ENCODE data around the gene NRCAM.

NRCAM gene

DNA sequence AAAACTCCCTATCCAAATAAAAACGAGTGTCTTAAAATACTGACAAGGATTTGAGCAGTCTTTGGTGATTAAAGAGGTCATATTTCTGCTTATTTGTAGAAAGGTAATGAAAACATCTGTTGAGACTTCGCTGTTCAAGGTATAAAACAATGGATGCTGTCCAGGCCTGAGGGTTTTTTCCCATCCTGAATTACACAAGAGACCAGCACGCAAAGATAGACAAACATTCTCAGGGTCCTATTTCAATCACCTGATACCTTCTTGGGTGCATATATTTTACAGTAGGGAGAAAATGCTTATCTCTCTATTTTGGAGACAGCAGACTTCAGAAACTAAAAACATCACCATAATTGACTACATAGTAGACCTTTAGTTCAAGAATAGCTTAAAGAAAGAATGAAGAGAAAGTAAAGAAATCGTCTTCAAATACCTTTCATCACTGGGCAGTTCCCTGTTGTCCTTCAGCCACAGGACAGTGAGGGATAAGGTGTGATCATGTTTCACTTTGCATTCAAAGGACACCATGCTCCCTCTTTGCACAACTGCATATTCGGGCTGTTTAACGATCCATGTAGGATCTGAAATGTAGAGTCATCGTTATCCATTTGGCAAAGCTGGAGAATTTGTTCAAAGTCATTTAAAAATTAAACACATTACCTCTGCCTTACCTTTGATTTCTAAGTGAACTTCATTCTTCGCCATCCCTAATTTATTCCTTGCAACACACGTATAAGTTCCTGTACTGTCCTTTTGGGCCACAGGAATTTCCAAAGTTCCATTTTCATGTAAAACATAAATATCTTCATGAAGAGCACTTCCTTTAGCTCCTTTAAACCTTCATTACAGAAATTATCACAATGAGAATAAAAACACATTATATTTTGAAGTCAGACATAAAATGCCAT, 262.4 kb downstream of the NRCAM start:
- peak; percentile 3 for DNase-seq

DNA sequence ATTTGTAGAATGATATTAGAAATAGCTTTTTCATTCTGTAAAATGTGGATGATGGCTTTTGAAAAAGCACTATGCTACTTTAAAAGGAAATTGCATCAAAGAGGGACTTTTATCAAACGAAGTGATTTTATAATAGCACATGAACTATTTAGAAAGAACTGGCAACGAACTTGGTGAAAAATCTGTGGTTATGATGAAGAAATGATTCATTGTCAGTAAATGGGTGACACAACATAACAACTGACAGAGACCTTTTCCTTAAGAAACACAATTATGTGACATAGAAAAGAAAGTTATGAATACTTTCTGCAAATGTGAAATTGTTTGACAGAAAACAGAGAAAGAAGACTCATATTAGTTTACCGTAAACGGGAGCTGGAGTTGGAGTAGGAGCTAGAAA, 265.3 kb downstream of the NRCAM start:
- no peak for DNase-seq

DNA sequence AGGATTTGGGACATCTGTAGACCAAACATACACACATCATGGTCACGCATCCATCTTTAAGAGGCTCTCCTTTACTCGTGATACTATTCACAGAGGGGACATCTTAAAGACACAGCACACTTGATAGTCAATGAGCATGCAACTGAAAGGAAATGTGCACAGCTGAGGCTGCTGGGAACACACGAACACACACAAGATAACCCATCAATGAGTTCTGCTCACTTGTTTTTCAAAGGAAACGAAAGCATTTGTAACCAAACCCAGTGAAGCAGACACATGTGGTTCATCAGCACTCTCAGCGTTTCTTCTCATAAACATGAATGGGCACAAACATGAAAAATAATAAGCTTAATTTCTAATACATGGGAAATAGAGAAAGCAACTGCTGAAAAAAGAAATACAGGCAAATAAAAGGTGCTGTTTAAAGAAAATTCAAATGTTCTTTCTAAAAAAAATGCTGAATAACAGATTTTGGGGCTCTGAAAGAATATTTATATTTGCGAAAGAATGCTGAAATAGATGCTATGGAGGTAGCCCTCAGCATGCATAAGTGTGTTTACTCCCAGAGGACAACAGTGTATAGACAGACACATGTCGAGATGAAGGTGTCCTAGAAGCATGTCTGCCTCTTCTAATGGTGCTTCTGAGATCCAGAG, 266.4 kb downstream of the NRCAM start:
- no peak for DNase-seq

GRCh38 chr7:108188724-108189123, 267.5 kb downstream of the NRCAM start:
- DNase-seq = no peak

DNA sequence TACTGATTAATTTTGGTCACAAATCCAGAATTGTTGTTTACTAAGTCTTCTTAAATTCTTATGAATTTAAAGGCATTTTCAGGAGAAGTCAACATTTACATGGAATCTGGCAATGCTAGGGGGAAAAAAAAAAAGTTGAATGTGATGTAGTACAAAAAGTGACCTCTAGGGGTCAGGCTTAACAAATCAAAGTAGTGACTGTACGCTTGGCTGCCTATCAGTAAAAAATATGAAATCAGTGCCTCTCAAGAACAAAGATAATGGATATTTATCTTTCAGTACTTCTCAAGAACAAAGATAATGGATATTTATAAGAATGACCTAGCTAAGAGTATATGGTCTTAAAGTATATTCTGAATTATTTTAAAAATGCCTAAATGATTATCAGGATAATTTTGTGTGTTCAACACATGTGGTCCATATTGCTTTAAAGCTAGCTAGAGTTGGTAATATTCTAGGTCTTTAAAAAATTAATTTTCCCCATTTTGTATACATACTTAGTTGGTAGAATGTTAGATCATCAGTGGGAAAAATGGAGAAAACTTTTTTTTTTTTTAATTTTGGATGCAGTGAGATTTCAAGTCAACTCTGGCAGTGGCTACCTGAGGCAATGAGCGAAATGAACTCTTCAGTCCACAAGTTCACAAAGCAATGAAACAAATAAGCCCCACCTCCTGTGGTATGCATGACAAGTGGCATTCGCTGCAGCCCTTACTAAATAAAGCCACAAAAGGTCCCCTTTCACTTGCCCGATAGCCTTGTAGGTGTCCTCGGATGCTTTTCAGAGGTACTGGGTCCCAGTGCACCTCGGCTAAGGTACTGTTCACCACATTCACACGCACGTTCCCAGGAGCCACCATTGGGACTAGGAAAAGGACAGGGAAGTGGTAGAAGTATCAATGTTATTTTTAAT, 274.9 kb downstream of the NRCAM start:
- DNase-seq = peak; percentile 51

DNA sequence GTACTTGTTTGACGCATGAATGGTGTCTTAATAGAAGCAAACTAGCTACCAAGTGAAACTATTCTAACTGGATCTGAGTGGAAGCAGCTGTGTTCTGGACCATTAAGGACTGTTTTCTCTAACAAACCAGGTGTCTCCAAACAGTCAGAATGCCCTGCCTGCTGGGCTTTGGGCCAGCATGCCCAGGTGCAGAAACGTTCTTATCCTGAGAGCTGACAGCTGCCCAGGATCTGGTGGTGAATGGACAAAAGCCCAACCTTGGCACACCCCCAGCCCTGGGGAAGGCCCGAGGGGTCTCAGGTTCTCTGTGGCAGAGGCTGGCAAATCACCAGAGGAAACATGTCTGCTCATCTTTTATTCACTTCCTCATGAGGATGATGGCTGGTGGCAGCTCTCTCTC, 277.8 kb downstream of the NRCAM start:
- peak; percentile 98 for DNase-seq

- DNase-seq = no peak
These were observed 285.1 kb downstream of the NRCAM start for GRCh38 chr7:108171164-108171563.

DNA sequence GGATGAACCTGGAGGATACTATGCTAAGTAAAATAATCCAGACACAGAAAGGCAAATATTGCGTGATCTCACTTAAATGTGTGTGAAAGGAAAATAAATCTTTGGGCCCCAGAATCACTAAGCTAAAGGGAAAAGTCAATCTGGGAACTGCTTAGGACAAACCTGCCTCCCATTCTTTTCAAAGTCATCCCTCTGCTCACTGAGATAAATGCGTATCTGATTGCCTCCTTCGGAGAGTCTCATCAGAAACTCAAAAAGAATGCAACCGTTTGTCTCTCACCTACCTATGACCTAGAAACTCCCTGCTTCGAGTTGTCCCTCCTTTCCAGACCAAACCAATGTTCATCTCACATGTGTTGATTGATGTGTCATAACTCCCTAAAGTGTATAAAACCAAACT, 286.0 kb downstream of the NRCAM start:
- DNase-seq = no peak

GRCh38 chr7:108167460-108167859, 288.8 kb downstream of the NRCAM start:
- DNase-seq = peak; percentile 72

DNA sequence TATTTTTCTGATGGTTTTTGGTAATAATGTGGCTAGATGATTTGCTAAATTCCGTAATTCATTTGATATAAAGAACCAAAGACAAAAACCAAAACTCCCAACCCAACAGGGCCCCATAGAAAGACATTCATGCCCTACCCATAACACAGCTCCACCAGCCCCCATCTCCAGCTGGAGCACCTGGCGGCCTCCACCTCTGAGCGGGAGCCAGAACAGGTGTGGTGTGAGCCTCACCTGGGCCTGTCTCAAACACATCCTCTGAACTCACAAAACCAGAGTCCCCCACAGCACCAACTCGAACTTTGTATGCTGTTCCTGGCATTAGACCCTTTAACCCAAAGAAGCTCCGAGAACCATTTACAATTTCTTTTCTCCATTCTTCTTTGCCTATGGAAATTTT, 289.5 kb downstream of the NRCAM start:
- DNase-seq = peak; percentile 65

- no peak for DNase-seq
These were observed 290.5 kb downstream of the NRCAM start for GRCh38 chr7:108165723-108166122.

- DNase-seq = no peak
These were observed 291.3 kb downstream of the NRCAM start for GRCh38 chr7:108164946-108165345.

GRCh38 chr7:108164342-108164741, 291.9 kb downstream of the NRCAM start:
- DNase-seq = no peak

- DNase-seq = no peak
These were observed 297.5 kb downstream of the NRCAM start for GRCh38 chr7:108158776-108159175.

DNA sequence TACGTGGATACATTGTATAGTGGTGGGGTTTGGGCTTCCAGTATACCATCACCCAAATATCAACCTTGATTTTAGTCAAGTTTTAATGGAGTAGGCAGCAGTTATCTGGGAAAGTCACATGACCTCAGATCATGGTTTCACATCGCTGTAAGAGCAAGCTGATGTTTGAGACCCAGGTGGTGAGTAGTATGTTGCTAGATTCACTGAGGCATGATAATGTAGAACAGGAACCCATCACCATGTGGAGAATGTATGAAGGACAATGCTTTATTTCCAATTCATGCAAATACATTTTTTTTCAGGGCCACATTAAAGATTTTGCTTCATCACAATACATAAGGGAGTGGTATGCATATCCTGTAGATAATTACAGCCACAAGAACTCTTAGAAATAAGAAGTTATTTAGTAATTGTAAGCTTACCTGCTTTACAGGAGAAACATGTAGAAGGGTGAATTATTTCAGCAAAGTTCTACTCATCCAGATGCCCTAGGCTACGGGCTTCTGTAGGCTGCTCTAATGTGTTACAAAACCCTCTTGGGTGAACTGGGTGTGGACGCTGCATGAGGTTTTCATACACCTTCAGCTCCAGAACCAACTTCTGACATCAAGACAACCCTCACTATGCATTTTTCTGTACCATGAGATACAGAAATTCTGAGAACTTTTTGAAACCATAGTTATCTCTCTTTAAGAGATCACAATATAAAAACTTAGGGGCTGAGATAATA, 298.5 kb downstream of the NRCAM start:
- no peak for DNase-seq

- DNase-seq = no peak
These were observed 299.2 kb downstream of the NRCAM start for GRCh38 chr7:108156897-108157605.

GRCh38 chr7:108152198-108152597, 304.0 kb downstream of the NRCAM start:
- DNase-seq = no peak

- DNase-seq = no peak
These were observed 306.3 kb downstream of the NRCAM start for GRCh38 chr7:108149908-108150307.

GRCh38 chr7:108149119-108149518, 307.1 kb downstream of the NRCAM start:
- no peak for DNase-seq

DNA sequence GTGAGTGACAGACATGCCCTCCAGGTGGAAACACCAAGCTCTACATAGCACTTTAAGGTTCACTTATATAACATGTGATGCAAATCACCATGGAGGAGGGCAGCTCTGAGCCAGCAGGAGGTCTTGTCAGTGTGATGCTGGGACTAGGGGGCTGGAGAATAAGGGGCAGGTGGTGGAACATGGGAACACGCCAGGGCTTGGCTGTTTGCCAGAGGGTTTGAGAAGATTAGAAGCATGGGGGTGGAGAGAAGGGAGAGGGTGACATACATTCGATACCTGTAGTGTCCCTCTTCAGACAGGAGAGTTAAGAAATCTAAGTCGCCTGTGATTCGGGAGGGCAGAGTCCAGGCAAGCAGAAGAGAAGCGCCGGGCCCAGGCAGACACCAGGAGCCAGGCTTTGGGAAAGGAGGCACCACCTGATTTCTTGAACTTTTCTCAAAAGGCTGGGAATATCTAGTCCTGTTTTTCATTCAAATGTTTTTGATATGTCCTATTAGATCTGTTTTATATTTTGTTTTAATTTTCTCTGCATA, 309.1 kb downstream of the NRCAM start:
- peak; percentile 97 for DNase-seq

- peak; percentile 15 for DNase-seq
These were observed 310.0 kb downstream of the NRCAM start for GRCh38 chr7:108146070-108146842.
